GM19452 (cell line): ENCODE data around the gene AADACL2.

ENCODE experiments used
- ATAC-seq: cut with Tn5 transposase; IDR thresholded peaks from one replicate; pipeline ENCODE4 v1.9.1; 2021; ENCODE audit not compliant: unreplicated experiment

The AADACL2 gene, protein sequence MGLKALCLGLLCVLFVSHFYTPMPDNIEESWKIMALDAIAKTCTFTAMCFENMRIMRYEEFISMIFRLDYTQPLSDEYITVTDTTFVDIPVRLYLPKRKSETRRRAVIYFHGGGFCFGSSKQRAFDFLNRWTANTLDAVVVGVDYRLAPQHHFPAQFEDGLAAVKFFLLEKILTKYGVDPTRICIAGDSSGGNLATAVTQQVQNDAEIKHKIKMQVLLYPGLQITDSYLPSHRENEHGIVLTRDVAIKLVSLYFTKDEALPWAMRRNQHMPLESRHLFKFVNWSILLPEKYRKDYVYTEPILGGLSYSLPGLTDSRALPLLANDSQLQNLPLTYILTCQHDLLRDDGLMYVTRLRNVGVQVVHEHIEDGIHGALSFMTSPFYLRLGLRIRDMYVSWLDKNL

DNA sequence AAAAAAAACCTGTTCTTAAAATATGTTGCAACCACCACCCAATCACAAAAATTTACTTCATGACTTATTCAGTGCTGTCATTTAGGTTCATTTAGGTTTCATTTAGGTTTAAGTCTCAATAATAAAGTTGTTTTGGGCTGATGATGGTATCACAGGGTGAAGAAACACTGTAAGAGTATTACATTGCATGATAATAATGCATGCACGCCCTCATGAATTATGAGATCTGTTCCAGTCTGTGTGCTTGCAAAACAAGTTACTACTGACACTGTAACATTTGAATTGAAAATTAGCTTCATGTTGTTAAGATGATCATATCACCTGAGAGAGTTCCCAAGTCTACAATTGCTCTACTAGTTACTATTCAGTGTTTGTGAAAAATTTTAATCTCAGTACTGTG is at the start of gene AADACL2:
TSS of gene AADACL2 (plus strand) at position 315 of the 400 bp plus-strand sequence. CDS start 109 bp downstream, outside the sequence.
- no peak for ATAC-seq

DNA sequence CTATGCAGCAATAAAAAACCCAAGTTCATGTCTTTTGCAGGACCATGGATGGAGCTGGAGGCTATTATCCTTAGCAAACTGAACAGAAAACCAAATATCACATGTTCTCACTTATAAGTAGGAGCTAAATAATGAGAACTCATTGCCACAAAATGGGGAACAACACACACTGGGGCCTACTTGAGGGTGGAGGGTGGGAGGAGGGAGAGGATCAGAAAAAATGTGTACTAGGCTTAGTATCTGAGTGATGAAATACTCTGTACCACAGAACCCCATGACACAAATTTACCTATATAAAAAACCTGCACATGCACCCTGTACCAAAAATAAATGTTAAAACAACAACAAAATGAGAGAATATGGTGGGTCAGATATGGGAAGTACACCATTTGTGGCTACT is 49.6 kb upstream of the AADACL2 start:
- no peak for ATAC-seq

DNA sequence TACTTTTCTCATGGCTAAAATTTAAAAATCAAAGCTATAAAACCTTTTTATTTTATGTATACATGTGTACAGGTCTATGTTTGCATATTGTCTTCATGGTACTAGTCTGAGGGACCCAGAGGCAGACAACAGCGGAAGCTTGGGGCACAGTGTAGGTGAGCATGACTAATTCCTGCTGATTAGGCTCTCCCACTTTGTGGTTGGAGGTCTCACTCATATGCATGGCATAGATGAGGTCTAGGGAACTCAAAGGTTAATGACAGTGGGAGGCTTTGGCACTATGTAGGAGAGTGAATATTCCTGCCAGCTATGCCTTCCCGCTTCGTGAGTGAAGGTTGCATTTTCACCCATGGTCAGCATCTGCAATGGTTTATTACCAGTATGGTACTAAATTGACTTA is 47.5 kb upstream of the AADACL2 start:
- ATAC-seq, result no peak

DNA sequence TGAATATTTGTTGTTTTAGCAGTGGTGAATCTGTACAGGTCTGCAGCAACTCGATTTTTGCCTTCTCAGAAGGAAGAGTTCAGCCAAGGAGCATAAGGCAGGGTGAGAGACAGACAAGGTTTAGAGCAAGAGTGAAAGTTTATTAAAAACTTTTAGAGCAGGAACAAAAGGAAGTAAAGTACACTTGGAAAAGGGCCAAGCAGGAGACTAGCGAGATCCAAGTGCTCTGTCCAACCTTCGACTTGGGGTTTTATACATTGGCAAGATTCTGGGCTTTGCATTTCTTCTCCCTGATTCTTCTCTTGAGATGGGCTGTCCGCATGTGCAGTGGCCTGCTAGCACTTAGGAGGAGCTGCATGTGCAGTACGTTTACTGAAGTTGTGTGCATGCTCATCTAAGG is 46.7 kb upstream of the AADACL2 start:
- no peak for ATAC-seq

DNA sequence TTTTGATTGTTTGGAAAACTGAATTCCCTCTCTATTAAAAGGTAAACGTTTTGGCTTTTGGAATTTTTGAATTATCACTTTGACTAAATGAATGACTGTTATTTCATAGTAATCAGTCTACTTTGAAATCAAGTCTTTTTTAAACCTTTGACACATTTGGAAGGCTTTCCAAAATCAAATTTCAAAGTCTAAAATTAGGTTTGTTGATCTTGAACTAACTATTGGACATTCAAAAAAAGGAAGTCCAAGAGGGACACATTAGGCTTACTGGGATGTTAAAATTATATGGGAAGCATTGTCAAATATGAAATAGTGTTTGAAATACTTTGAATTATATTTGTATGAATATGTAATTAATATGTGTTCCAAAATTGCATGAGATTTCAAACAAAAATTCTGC is 45.2 kb upstream of the AADACL2 start:
- no peak for ATAC-seq

DNA sequence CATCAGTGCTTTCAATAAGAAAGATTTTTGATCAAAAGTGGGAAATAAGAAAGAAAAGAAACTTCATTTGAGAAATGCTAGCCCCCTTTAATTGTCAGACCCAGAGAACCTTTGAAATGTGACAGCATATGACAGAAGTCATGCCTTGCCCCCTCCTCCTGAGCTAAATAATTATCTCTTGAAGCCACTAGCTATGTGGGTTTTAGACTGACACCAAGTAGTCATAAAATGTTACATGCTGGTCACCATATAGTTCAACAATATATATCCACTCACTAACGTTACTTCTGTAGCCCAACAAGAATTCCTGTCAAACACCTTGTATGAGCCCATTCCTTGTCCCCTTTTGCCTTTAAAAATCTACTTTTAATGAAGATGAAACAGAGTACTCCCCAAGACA is 43.1 kb upstream of the AADACL2 start:
- ATAC-seq, result no peak

DNA sequence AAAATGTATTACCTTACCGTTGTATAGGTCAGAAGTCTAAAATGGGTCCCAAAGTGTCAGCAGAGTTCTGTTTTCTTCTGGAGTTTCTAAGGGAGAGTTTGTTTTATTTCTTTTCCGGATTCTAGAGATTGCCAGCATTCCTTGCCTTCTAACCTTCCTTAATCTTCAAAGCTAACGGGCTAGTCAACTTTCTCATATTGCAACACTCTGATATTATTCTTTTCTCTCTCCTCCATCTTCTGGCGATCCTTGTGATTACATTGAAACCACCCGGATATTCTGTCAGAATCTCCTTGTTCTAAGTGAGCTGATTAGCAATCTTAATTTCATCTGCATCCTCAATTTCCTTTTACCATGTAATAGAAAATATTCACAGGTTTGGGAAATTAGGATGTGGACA is 36.2 kb upstream of the AADACL2 start:
- ATAC-seq, result no peak

DNA sequence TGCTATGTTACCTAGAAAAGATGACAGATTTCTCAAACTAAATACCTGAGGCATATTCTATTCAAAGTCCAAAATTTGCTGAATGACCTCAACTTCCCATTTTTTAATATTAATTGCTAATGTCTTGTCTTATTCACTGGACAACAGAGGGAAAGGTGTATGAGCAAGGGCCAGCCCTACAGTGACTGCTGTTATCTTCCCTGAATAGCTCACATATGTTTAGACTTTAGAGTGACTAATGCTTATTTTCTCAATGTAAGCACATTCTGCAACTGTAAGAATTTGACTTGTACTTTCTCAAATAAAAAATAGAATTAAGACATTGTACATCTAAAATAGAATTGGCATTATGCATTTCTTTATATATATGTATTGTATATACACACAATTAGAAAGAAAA is 26.5 kb upstream of the AADACL2 start:
- ATAC-seq, result no peak

DNA sequence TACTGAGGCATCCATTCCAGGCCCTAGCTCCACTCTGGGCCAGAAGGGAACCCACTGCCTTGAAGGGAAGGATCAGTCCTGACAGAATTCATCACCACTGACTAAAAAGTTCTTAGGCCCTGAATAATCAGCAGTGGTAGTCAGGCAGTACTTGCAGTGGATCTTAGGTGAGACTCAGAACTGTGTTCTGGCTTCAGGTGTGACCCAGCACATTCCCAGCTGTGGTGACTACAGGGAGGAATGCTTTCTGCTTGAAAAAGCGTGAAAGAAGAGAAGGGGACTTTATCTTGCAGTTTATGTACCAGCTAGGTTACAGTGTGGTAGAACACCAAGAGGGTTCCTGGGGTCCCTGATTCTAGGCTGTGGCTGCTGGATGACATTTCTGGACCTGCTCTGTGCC is 24.9 kb upstream of the AADACL2 start:
- ATAC-seq, result no peak

DNA sequence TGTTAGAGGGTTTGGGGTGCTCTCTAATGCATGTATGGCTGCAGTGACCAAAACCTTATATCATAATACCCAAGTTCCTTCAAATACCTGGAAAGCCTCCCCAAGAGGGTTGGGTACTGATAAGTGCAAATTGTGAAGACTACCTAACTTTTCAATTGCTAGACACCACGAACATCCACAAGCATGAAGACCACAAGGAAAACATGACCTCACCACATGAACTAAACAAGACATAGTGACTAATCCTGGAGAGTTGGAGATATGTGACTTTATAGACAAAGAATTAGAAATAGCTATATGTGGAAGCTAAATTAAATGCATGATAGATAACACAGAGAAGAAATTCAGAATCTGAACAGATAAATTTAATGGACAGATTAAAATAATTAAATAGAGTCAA is 23.9 kb upstream of the AADACL2 start:
- ATAC-seq, result no peak

DNA sequence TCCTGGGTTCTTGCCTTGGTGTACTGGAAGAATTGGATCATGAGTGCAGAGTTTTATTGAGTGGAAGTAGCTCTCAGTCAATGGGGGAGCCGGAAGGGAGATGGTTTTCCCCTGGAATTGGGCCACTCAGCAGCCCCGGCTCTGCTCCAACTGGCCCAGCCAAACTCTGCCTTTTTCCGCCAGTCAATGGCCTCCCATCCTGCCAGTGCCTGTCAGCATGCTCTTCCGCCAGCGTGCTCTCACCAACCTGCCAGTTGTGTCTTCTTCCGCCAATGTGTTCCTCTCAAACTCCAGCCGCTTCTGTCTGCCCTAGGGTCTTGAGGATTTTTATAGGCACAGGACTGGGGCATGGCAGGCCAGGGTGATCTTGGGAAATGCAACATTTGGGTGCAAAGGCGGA is 12.4 kb upstream of the AADACL2 start:
- ATAC-seq, result no peak

DNA sequence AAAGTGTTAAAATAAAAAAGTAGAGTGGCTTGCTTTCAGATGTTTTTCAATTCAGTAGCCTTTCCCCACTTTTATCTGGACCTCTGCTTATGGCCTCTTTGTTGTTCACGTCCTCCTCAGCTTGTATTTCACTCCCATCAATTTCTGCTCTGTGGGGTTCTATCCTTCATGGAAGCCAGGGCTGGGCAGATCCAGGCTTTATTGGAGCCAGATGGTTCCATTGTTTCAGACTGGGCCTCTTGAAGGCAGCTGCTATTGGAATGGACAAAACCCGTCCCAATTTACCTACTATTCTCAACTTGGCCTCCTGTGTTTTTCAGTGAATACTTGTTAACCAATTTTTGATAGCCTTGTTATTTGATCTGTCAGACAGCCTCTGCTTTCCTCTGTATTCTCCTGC is 10.9 kb upstream of the AADACL2 start:
- ATAC-seq, result no peak

DNA sequence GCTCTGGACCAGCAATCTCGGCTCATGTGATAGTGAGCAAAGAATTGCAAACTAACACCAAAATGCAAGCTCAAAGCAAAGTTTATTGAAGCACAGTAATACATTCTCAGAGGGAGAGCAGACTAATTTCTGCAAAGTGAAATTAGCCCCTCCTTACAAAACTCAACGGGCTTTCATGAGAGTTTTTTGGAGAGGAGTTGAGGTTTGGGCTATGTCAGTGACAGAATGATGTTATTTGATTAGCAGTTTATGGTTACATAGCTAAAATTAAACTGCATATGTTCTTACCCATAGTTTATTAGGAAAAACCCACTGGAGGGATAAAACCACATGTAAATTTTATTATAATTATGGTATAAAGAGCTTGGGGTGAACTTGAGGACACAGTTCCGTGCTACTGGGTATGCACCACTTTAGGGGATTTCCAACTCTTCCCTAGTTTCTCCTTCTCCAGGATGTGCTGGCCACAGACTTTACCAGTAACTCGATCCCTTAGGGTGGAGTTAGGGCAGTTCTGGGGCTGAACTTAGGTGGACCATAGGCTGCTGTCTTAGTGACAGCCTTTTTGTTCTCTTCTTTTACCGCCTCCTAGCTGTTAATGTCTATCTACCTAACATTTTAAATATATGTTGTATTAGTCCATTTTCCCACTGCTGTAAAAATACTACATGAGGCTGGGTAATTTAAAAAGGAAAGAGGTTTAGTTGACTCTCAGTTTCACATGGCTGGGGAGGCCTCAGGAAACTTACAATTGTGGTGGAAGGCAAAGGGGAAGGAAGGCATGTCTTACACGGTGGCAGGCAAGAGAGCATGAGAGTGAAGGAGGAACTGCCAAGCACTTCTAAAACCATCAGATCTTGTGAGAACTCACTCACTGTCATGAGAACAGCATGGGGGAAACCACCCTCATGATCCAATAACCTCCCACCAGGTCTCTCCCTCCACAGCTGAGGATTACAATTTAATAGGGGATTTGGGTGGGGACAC is 8.9 kb upstream of the AADACL2 start:
- no peak for ATAC-seq

DNA sequence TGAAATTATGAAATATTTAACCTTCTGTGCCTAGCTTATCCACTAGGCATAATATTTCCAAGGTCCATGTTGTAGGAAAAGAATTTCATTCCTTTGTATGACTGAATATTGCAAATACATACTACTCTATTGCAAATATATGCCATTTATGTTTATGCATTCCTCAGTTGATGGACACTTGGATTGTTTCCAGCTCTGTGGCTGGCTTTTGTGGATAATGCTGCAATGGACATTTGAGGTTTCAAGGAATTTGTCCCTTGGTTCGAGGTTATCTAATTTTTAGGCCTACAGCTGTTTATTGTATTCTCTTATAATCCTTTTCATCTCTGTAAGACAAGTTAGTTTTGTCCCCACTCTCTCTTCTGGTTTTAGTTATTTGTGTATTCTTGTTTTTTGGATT is 7.7 kb upstream of the AADACL2 start:
- no peak for ATAC-seq

DNA sequence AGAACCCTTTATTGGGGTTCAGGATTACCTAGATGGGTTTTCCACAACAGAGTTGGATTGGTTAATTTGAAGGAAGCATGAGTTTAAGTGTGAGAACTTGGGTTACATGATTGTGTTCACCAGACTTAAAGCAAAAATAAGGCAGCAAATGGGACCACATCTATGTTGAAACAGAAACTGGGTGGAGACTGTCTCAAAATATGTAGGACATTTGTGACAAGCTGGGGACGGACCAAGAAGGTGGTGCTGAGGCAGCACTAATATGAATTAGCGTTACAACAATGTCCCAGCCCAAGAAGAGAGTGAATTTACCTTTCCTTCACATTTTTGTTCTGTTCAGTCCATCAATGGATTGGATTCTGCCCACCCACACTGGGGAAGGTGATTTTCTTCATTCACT is 866 bp upstream of the AADACL2 start:
- no peak for ATAC-seq

DNA sequence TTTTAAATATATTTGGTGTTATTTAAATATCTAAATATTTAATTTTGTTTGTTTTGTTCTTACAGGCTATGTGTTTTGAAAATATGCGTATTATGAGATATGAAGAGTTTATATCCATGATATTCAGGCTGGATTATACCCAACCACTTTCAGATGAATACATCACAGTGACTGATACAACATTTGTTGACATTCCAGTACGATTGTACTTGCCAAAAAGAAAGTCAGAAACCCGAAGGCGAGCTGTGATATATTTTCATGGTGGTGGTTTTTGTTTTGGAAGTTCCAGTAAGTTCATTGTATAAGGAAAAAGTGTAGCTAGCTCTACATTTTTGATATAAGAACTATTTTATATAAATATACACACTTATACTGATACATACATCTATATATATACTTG is 6.9 kb downstream of the AADACL2 start:
- ATAC-seq, result no peak

DNA sequence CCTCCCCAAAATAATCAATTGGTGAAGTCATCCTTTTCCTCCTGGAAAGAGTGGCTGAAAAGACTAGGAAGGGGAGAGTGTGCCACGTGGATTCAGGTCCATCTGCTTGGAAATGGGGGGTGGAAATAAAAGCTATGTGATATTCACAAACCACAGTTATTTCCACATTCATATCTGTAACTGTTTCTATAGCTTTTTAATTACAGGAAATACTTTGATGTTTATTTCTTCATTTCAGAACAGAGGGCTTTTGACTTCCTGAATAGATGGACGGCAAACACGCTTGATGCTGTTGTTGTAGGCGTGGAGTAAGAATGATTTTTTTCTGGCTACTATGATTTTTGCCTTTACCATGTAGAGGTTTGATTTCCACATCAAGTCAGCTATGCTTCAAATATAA is 10.1 kb downstream of the AADACL2 start:
- ATAC-seq, result no peak

DNA sequence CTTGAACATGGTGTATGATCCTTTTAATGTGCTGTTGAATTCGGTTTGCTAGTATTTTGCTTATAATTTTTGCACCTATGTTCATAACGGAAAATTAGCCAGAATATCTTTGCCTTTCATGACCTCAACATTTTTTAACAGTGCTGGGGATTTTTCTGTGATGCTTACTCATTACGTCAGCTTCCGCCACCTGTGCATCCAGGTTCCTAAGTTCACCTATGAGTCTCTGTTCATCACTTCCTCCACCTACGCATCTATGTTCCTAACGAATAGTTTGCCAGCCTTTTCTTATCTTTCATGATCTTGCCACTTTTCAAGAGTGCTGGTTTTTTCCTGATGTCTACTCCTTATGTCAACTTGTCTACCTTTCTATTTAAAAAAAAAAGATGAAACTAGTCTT is 16.5 kb downstream of the AADACL2 start:
- no peak for ATAC-seq

DNA sequence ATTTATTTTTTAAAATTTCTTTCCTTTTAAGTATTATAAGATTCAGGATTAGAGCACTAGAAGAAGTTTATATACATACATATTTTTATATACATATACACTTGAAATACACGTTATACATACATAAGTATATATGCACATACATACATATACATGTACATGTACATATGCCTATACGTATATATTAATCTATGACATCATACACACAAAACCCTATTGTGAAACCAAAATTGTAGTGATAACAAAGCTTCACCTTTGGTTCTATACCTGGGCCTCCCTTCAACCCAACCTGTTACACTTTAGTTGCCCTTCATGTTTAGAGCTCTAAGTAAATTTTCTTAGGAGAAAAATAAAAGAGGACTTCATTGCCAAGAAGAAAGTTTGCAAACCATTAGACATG is 17.0 kb downstream of the AADACL2 start:
- no peak for ATAC-seq

DNA sequence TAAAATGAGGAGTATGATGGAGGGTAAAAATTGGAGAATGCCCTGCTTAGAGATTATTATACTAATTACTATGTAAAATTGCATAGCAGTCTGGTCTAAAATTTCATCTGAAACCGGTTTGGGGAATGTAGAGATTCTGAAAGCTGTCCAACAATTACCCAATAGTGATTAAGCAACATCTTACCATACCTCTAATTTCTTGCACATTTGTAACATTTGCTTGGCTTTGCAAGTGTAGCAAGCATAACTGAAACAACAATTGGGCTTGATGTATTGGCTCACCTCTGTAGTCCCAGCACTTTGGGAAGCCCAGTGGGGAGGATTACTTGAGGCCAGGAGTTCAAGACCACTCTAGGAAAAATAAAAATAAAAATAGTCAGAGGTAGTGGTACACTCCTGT is 17.4 kb downstream of the AADACL2 start:
- ATAC-seq, result no peak

DNA sequence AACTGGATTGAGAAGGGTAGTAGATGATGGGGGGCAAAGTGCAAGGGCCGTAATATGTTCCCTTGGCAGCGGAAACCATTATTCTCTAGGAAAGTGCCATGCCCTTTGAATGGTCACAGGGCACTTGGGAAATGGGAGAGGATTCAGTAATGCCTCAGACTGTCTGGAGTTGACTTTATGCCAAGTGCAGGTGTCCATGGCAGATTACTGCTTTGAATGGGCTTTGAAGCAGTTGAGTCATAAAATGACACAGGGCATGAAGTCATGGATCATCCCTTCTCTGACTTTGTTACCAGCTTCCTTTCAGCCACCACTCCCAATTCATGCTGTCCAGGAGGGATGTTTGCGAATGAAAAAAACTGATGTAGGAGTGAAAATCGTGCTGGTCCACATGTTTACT is 20.1 kb downstream of the AADACL2 start:
- no peak for ATAC-seq

DNA sequence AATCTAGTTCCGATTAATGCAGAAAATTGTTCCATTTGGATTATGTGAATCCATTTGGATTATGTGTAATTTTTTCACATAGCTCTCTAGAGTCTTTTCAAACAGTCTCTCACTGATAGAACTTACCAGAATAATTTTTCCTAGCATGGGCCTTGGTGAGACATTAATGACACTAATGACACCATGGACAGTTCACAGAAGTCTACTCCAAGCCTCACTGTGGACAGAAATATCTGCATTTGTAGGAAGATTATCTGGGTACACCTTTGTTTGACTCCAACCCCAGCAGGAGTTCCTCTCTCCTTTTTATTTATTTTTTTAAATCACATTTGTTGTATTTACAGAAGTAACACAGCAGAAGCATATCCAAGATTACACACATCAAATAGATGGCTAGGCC is 27.9 kb downstream of the AADACL2 start:
- ATAC-seq, result no peak
